HepG2 (cell line): ENCODE results near the gene PODN. TPM values are rescaled to one million over a fixed set of nuclear protein-coding genes. Genes with fewer than 3 reads are reported as not detected.
A peak's percentile ranks its signal among the peaks of the same experiment; 100 is the strongest.

ENCODE experiments used
- ATAC-seq: fragments of 200-7000 bp; cut with Tn5 transposase; 3 replicates; pipeline ENCODE4 v1.9.1; 2020; ENCODE audit warnings: mild to moderate bottlenecking, moderate library complexity
- BruUV-seq: library from RNA; stranded (reverse); fragments of 400-500 nt; replicated peaks from 2 replicates; lab custom pipeline; 2021; lab: Mats Ljungman, UMichigan
- CTCF ChIA-PET: fragments of 300-600 bp; formaldehyde crosslinking; extraction: SDS; loops from one replicate; lab custom pipeline; 2021; ENCODE audit warnings: low total read pairs, inconsistent platforms, low intra/inter-chr PET ratio; lab: Yijun Ruan, JAX
- POLR2A ChIA-PET: fragments of 350-600 bp; sonication (Branson Sonifier 250); formaldehyde crosslinking; loops from one replicate; lab custom pipeline; 2020; ENCODE audit warnings: antibody characterized with exemption, inconsistent platforms; lab: Yijun Ruan, JAX
- DNase-seq: peaks from one replicate; pipeline ENCODE4 v3.0.0-alpha.2; 2015; ENCODE audit warnings: low spot score
- FAIRE-seq: peaks from 3 replicates; lab custom pipeline; 2011; peaks lifted over from hg19 to GRCh38; lab: Jason Lieb, UNC
- H2AFZ ChIP-seq: one replicate; pipeline ENCODE4 v1.6.1; 2011; ENCODE audit warnings: low read length, inconsistent platforms
- H3K27ac ChIP-seq: fragments of 300-600 bp; 3 replicates; pipeline ENCODE4 v1.8.0; 2011; ENCODE audit warnings: mixed run types, mild to moderate bottlenecking, mixed read lengths, low read length, inconsistent platforms; ENCODE audit not compliant: insufficient read depth; ENCODE audit errors: extremely low read length
- H3K27me3 ChIP-seq, 2 experiments: fragments of 200-600 bp in 1 of 2; 2 replicates in 1 of 2; 3 replicates in 1 of 2; pipeline versions ENCODE4 v1.6.0 to v1.8.0; 2011; ENCODE audit warnings: low read length in 2 of 2, mild to moderate bottlenecking in 2 of 2, moderate library complexity in 2 of 2, inconsistent platforms in 1 of 2; ENCODE audit not compliant: insufficient read depth in 2 of 2, control insufficient read depth in 1 of 2
- H3K36me3 ChIP-seq, 2 experiments: fragments of 200-600 bp in 1 of 2; replicated peaks in 1 of 2; 2 replicates in 1 of 2; 3 replicates in 1 of 2; pipeline versions ENCODE4 v1.5.1 to v1.8.0; 2011; ENCODE audit warnings: low read length in 2 of 2, inconsistent platforms in 1 of 2; ENCODE audit not compliant: insufficient read depth in 2 of 2, control insufficient read depth in 1 of 2
- H3K4me1 ChIP-seq: 2 replicates; pipeline ENCODE4 v1.5.1; 2012; ENCODE audit warnings: low read length, inconsistent platforms; ENCODE audit not compliant: insufficient read depth
- H3K4me2 ChIP-seq: 2 replicates; pipeline ENCODE4 v1.6.0; 2011; ENCODE audit warnings: low read depth, low read length, inconsistent platforms
- H3K4me3 ChIP-seq, 3 experiments: fragments of 200-600 bp in 1 of 3; sonication (generic), shearing (Covaris generic) in 1 of 3; replicated peaks in 1 of 3; 2 replicates each; pipeline ENCODE4 v1.5.1; 2011 to 2016; ENCODE audit warnings: low read length in 3 of 3, inconsistent platforms in 2 of 3, low read depth in 2 of 3, mild to moderate bottlenecking in 2 of 3, control low read depth in 1 of 3, mixed read lengths in 1 of 3; ENCODE audit not compliant: insufficient read depth in 1 of 3
- H3K79me2 ChIP-seq: one replicate; pipeline ENCODE4 v1.6.1; 2011; ENCODE audit warnings: low read length, inconsistent platforms; ENCODE audit not compliant: insufficient read depth
- H3K9ac ChIP-seq: 2 replicates; pipeline ENCODE4 v1.6.0; 2011; ENCODE audit warnings: mild to moderate bottlenecking, low read depth, low read length, inconsistent platforms; ENCODE audit not compliant: insufficient read depth
- H3K9me3 ChIP-seq: 2 replicates; pipeline ENCODE4 v1.5.1; 2012; ENCODE audit warnings: mild to moderate bottlenecking, low read length
- H4K20me1 ChIP-seq: 2 replicates; pipeline ENCODE4 v1.6.0; 2011; ENCODE audit warnings: inconsistent platforms, mild to moderate bottlenecking, low read length, moderate library complexity; ENCODE audit not compliant: insufficient read depth
- AKAP8 ChIP-seq: sonication (generic); formaldehyde crosslinking; IDR thresholded peaks from 2 replicates; pipeline ENCODE4 v1.5.1; 2020; ENCODE audit warnings: mild to moderate bottlenecking, missing genetic modification reagents
- MED1 ChIP-seq: sonication (generic); formaldehyde crosslinking; IDR thresholded peaks from 2 replicates; pipeline ENCODE4 v1.4.0; 2020; ENCODE audit warnings: missing genetic modification reagents
- NFE2L1 ChIP-seq: sonication (generic); formaldehyde crosslinking; IDR thresholded peaks from 2 replicates; pipeline ENCODE4 v1.4.0; 2020; ENCODE audit warnings: missing genetic modification reagents, mild to moderate bottlenecking, borderline replicate concordance
- SP4 ChIP-seq: sonication (generic); formaldehyde crosslinking; IDR thresholded peaks from 2 replicates; pipeline ENCODE4 v1.8.1; 2023; ENCODE audit warnings: mild to moderate bottlenecking, missing genetic modification reagents
- YY1 ChIP-seq: IDR thresholded peaks from 2 replicates; pipeline ENCODE4 v1.6.1; 2011; ENCODE audit warnings: low read length, low read depth, moderate library complexity, mild to moderate bottlenecking; ENCODE audit not compliant: insufficient read depth, insufficient replicate concordance
- ZHX2 ChIP-seq, 2 experiments: sonication (generic) in 1 of 2; formaldehyde crosslinking in 1 of 2; IDR thresholded peaks; 2 replicates each; pipeline versions ENCODE4 v1.6.1 to v1.9.0; 2014 to 2022; ENCODE audit warnings: antibody characterized with exemption in 1 of 2, borderline replicate concordance in 1 of 2, inconsistent platforms in 1 of 2, low read depth in 1 of 2, missing genetic modification reagents in 1 of 2
- ZNF513 ChIP-seq: sonication (generic); formaldehyde crosslinking; conservative IDR thresholded peaks from 2 replicates; pipeline ENCODE4 v1.5.0; 2020; ENCODE audit warnings: missing genetic modification reagents
- ZNF547 ChIP-seq: sonication (generic); formaldehyde crosslinking; IDR thresholded peaks from 2 replicates; pipeline ENCODE4 v1.5.1; 2020; ENCODE audit warnings: mild to moderate bottlenecking, missing genetic modification reagents
- ZNF607 ChIP-seq: sonication (generic); formaldehyde crosslinking; IDR thresholded peaks from 2 replicates; pipeline ENCODE4 v1.5.1; 2020; ENCODE audit warnings: missing genetic modification reagents, mild to moderate bottlenecking, borderline replicate concordance
- ZNF691 ChIP-seq: sonication (generic); formaldehyde crosslinking; IDR thresholded peaks from 2 replicates; pipeline ENCODE4 v1.4.0; 2020; ENCODE audit warnings: missing genetic modification reagents, low read depth, mild to moderate bottlenecking, borderline replicate concordance
- WGBS: methylation state at CpG from one replicate; pipeline ENCODE4 v1.1.6; 2017; ENCODE audit warnings: low lambda C conversion rate; 5-methylcytosine and 5-hydroxymethylcytosine counted together
- in situ Hi-C: cut with HindIII; loops from 2 replicates; pipeline ENCODE4 v1.10.0; 2017; ENCODE audit warnings: low pct_unique_long_range_greater_than_20kb; ENCODE audit not compliant: extremely low pct_ligation_motif_present
- intact Hi-C: fragments of 100-400 bp; cut with micrococcal nuclease; formaldehyde crosslinking; loops from one replicate; pipeline ENCODE4 v1.10.0; 2022; ENCODE audit not compliant: unreplicated experiment
- polyA plus RNA-seq, 8 experiments: library from polyadenylated mRNA; depleted of rRNA in 3 of 8; stranded (reverse) in 7 of 8; unstranded in 1 of 8; fragments of >200 nt; fragmentation: Illumina TruSeq in 4 of 8; extraction: Trizol in 4 of 8; gene quantifications; 2 replicates each; pipeline versions ENCODE4 v1.2.1 to v1.2.3, GENCODE V29; 2011 to 2016; ENCODE audit warnings: low read depth in 4 of 8, missing spikeins in 1 of 8, mixed read lengths in 1 of 8; ENCODE audit not compliant: insufficient read depth in 1 of 8
- total RNA-seq, 5 experiments: library from RNA; depleted of rRNA; stranded (reverse); fragments of >200 nt; fragmentation: Illumina TruSeq; extraction: Trizol; gene quantifications; 2 replicates each; pipeline ENCODE4 v1.2.3, GENCODE V29; 2016; ENCODE audit warnings: low read depth in 1 of 5

Gene PODN
- total and polyA plus RNA-seq, 2 of the 13 experiments (the other 11 are each of a cell fraction or from before 2014, with no cell fraction given): 0.13 TPM; not detected in 1

GRCh38 chr1:53090227-53091147, 28.5 kb downstream of the PODN start:
- FAIRE-seq (no peak), DNase-seq (no peak), ATAC-seq (peak; percentile 15; the same call in 2 of the 3 replicates)
- H3K4me1 ChIP-seq: peaks cover 89% of the 10 kb centered on the region
- intact Hi-C loops (no loop called here), in situ Hi-C loops (no loop called here)
- H3K9me3 ChIP-seq: no peaks in the 10 kb centered on the region
- POLR2A ChIA-PET: interaction anchor here (0.6 to 3.9 kb wide), 13 partner anchors 12 to 169 kb away, joined by 3 to 24 read pairs (median 4); partner anchors contain the start of gene ECHDC2
- no peaks in the 10 kb centered on the region for H3K36me3 ChIP-seq
- no TSS peak for BruUV-seq
- CTCF ChIA-PET: interaction anchor here (0.6 kb wide), 1 partner anchor 100 kb away, joined by 3 read pairs; no protein-coding TSS in a partner anchor
- H3K4me2 ChIP-seq: peak overlapping the region; percentile 65
- no peaks in the 10 kb centered on the region for H3K79me2 ChIP-seq
- WGBS: 73% methylated on average over 10 of the region's 37 CpGs
- peak overlapping the region; percentile 50 for H3K9ac ChIP-seq
- H2AFZ ChIP-seq: no peak overlapping the region
- peak overlapping the region; percentile 34 for H3K27ac ChIP-seq
- H3K4me3 ChIP-seq: peak overlapping the region in 2 of 3 experiments; percentile 7 to 41; a peak in 1 of 6 replicates
- H3K27me3 ChIP-seq: peaks cover 15 to 38% of the 10 kb centered on the region in 2 experiments; a peak in 4 of 5 replicates
- no peaks in the 10 kb centered on the region for H4K20me1 ChIP-seq
- TF ChIP-seq NFE2L1 (CRISPR knock-in tag) (no peak), AKAP8 (CRISPR knock-in tag) (0 out of 2 replicates have a peak, but pooled peaks have one; percentile 14), SP4 (CRISPR knock-in tag) (peak; percentile 47; the same call in 1 of the 2 replicates), ZNF547 (CRISPR knock-in tag) (peak; percentile 40; the same call in 1 of the 2 replicates), ZHX2 (IDR thresholded peaks at IDR 0.05; ENCODE audit: low read depth) (0 out of 2 replicates have a peak, but pooled peaks have one; percentile 59), ZHX2 (CRISPR knock-in tag; IDR thresholded peaks at IDR 0.05; ENCODE audit: borderline replicate concordance) (no peak), MED1 (no peak), ZNF513 (no peak), YY1 (peak; percentile 56), ZNF607 (CRISPR knock-in tag) (no peak; the same call in 1 of the 2 replicates), ZNF691 (CRISPR knock-in tag) (0 out of 2 replicates have a peak, but pooled peaks have one; percentile 20)
